ENCODE data around the gene SCLT1. TPM values are rescaled to one million over a fixed set of nuclear protein-coding genes. Genes with fewer than 3 reads are reported as not detected.

The SCLT1 gene
- total and polyA plus RNA-seq, 2 of the 13 experiments (the other 11 are each of a cell fraction or from before 2014, with no cell fraction given) = 1.5 to 8.7 TPM

- H3K27ac ChIP-seq (ENCODE audit: extremely low read length, insufficient read depth, low read length) = no peak overlapping the region
- H3K9ac ChIP-seq (ENCODE audit: insufficient read depth, low read depth, low read length) = no peak overlapping the region
- intact Hi-C loops (cut with micrococcal nuclease; ENCODE audit: unreplicated experiment) (no loop called here), in situ Hi-C loops (cut with HindIII; ENCODE audit: extremely low pct_ligation_motif_present, low pct_unique_long_range_greater_than_20kb) (no loop called here)
- ChIA-PET CTCF (ENCODE audit: low intra/inter-chr PET ratio, low total read pairs) (no interaction called here), POLR2A (no interaction called here)
- H3K4me2 ChIP-seq (ENCODE audit: low read depth, low read length) = no peak overlapping the region
- WGBS (ENCODE audit: low lambda C conversion rate) = 95% methylated on average over 2 of the region's 2 CpGs
- H2AFZ ChIP-seq (ENCODE audit: low read length) = no peak overlapping the region
- no peak for ATAC-seq
- H3K27me3 ChIP-seq (ENCODE audit: control insufficient read depth in 1 of 2, insufficient read depth in 2 of 2, low read length in 2 of 2) = no peaks in the 10 kb centered on the region
- FAIRE-seq = no peak
- no peaks in the 10 kb centered on the region for H3K79me2 ChIP-seq (ENCODE audit: insufficient read depth, low read length)
- no TSS peak for BruUV-seq (replicated peaks)
- no peak overlapping the region for H3K4me3 ChIP-seq (replicated peaks in 1 of 3; ENCODE audit: insufficient read depth in 1 of 3, low read depth in 2 of 3, low read length in 3 of 3)
- DNase-seq (ENCODE audit: low spot score) = no peak
- no peaks in the 10 kb centered on the region for H4K20me1 ChIP-seq (ENCODE audit: insufficient read depth, low read length)
- peaks cover 15% of the 10 kb centered on the region for H3K4me1 ChIP-seq (ENCODE audit: insufficient read depth, low read length)
- no peaks in the 10 kb centered on the region for H3K36me3 ChIP-seq (replicated peaks in 1 of 2; ENCODE audit: control insufficient read depth in 1 of 2, insufficient read depth in 2 of 2, low read length in 2 of 2)
- TF ChIP-seq ZNF800 (CRISPR knock-in tag; IDR thresholded peaks at IDR 0.05) (no peak), MAFK (conservative IDR thresholded peaks at IDR 0.05 in 1 of 2, IDR thresholded peaks at IDR 0.05 in 1 of 2; ENCODE audit: low read length in 2 of 2) (peak in 1 of 2 experiments; percentile 47; a peak in 1 of 4 replicates), MTF1 (CRISPR knock-in tag; IDR thresholded peaks at IDR 0.05) (no peak), MAFF (IDR thresholded peaks at IDR 0.05; ENCODE audit: low read depth, low read length) (peak; percentile 21; the same call in 1 of the 2 replicates), ZNF296 (CRISPR knock-in tag; conservative IDR thresholded peaks at IDR 0.05) (no peak), HMG20B (CRISPR knock-in tag; conservative IDR thresholded peaks at IDR 0.05) (no peak)
- H3K9me3 ChIP-seq (ENCODE audit: low read length) = no peaks in the 10 kb centered on the region
These were observed 142.5 kb downstream of the SCLT1 start for GRCh38 chr4:128950796-128951195.

- H3K27me3 ChIP-seq (ENCODE audit: control insufficient read depth in 1 of 2, insufficient read depth in 2 of 2, low read length in 2 of 2) = no peaks in the 10 kb centered on the region
- H3K9ac ChIP-seq (ENCODE audit: insufficient read depth, low read depth, low read length) = no peak overlapping the region
- intact Hi-C loops (cut with micrococcal nuclease; ENCODE audit: unreplicated experiment) (no loop called here), in situ Hi-C loops (cut with HindIII; ENCODE audit: extremely low pct_ligation_motif_present, low pct_unique_long_range_greater_than_20kb) (no loop called here)
- ChIA-PET POLR2A (no interaction called here), CTCF (ENCODE audit: low intra/inter-chr PET ratio, low total read pairs) (no interaction called here)
- no TSS peak for BruUV-seq (replicated peaks)
- H4K20me1 ChIP-seq (ENCODE audit: insufficient read depth, low read length) = no peaks in the 10 kb centered on the region
- no peak overlapping the region for H3K4me2 ChIP-seq (ENCODE audit: low read depth, low read length)
- 75% methylated on average over 3 of the region's 3 CpGs for WGBS (ENCODE audit: low lambda C conversion rate)
- no peaks in the 10 kb centered on the region for H3K9me3 ChIP-seq (ENCODE audit: low read length)
- FAIRE-seq (no peak), DNase-seq (ENCODE audit: low spot score) (peak; percentile 3), ATAC-seq (peak; percentile 77)
- H3K4me1 ChIP-seq (ENCODE audit: insufficient read depth, low read length) = peaks cover 8% of the 10 kb centered on the region; the same call in 1 of the 2 replicates
- peak overlapping the region; percentile 34 for H3K27ac ChIP-seq (ENCODE audit: extremely low read length, insufficient read depth, low read length)
- no peaks in the 10 kb centered on the region for H3K36me3 ChIP-seq (replicated peaks in 1 of 2; ENCODE audit: control insufficient read depth in 1 of 2, insufficient read depth in 2 of 2, low read length in 2 of 2)
- H3K79me2 ChIP-seq (ENCODE audit: insufficient read depth, low read length) = no peaks in the 10 kb centered on the region
- no peak overlapping the region for H2AFZ ChIP-seq (ENCODE audit: low read length)
- H3K4me3 ChIP-seq (replicated peaks in 1 of 3; ENCODE audit: insufficient read depth in 1 of 3, low read depth in 2 of 3, low read length in 3 of 3) = no peak overlapping the region
- TF ChIP-seq ZNF646 (CRISPR knock-in tag; IDR thresholded peaks at IDR 0.05) = no peak
- TF ChIP-seq ZMYM4 (CRISPR knock-in tag; IDR thresholded peaks at IDR 0.05) = 0 out of 2 replicates have a peak, but pooled peaks have one; percentile 37
These were observed 146.4 kb downstream of the SCLT1 start for GRCh38 chr4:128946916-128947315.

Measured in HepG2 (cell line).